ENCODE results near the gene MBD6. TPM values are rescaled to one million over a fixed set of nuclear protein-coding genes. Genes with fewer than 3 reads are reported as not detected.

MBD6 gene
- total RNA-seq, 2 experiments from 2014 or later: 71.7 to 73.4 TPM

GRCh38 chr12:57539134-57539768, 16.6 kb downstream of the MBD6 start:
- Mint-ChIP-seq H3K4me3 (no peak overlapping the region), H3K36me3 (ENCODE audit: low read depth) (peaks cover 61% of the 10 kb centered on the region), H3K27ac (no peak overlapping the region), H3K27me3 (no peaks in the 10 kb centered on the region), H3K9me3 (no peaks in the 10 kb centered on the region), H3K4me1 (peaks cover 12% of the 10 kb centered on the region)
- ChIA-PET POLR2A (no interaction called here), CTCF (interaction anchor here (2.3 kb wide), 1 partner anchor 81 kb away, joined by 9 read pairs; no protein-coding TSS in a partner anchor)
- DNase-seq: no peak

GRCh38 chr12:57541001-57541400, 18.4 kb downstream of the MBD6 start:
- Mint-ChIP-seq H3K27me3 (no peaks in the 10 kb centered on the region), H3K27ac (no peak overlapping the region), H3K9me3 (no peaks in the 10 kb centered on the region), H3K4me3 (no peak overlapping the region), H3K36me3 (ENCODE audit: low read depth) (peaks cover 58% of the 10 kb centered on the region), H3K4me1 (peaks cover 26% of the 10 kb centered on the region)
- DNase-seq: no peak
- CTCF ChIA-PET: no interaction called here
- POLR2A ChIA-PET: no interaction called here

GRCh38 chr12:57541717-57542116, 19.1 kb downstream of the MBD6 start:
- no peak overlapping the region for H3K4me3 Mint-ChIP-seq
- H3K4me1 Mint-ChIP-seq: peaks cover 31% of the 10 kb centered on the region
- no peaks in the 10 kb centered on the region for H3K9me3 Mint-ChIP-seq
- H3K27me3 Mint-ChIP-seq: no peaks in the 10 kb centered on the region
- H3K27ac Mint-ChIP-seq: no peak overlapping the region
- DNase-seq: no peak
- H3K36me3 Mint-ChIP-seq (ENCODE audit: low read depth): peaks cover 60% of the 10 kb centered on the region
- ChIA-PET POLR2A (no interaction called here), CTCF (no interaction called here)

GRCh38 chr12:57543581-57543980, 21.0 kb downstream of the MBD6 start:
- CTCF ChIA-PET: interaction anchor here (0.8 to 1.7 kb wide), 2 partner anchors 81 to 85 kb away, joined by 3 to 4 read pairs; partner anchors contain the start of gene GLI1

GRCh38 chr12:57545809-57546437, 23.3 kb downstream of the MBD6 start:
- DNase-seq: no peak
- H3K4me1 Mint-ChIP-seq: peaks cover 56% of the 10 kb centered on the region
- POLR2A ChIA-PET: interaction anchor here (0.6 to 2.8 kb wide), 16 partner anchors 9 to 858 kb away, joined by 3 to 22 read pairs (median 5); partner anchors contain the start of genes DDIT3, GLI1, MARS1 and MBD6

More at GRCh38 chr12:57543581-57543980, 21.0 kb downstream of the MBD6 start:
- H3K4me3 Mint-ChIP-seq: no peak overlapping the region
- POLR2A ChIA-PET: interaction anchor here (0.8 to 2.3 kb wide), 4 partner anchors 9 to 56 kb away, joined by 3 to 7 read pairs (median 6); partner anchors contain the start of gene MARS1
- DNase-seq: no peak
- peak overlapping the region; percentile 11 for H3K27ac Mint-ChIP-seq
- H3K27me3 Mint-ChIP-seq: peaks cover 4% of the 10 kb centered on the region
- H3K36me3 Mint-ChIP-seq (ENCODE audit: low read depth): peaks cover 51% of the 10 kb centered on the region
- H3K4me1 Mint-ChIP-seq: peaks cover 41% of the 10 kb centered on the region
- H3K9me3 Mint-ChIP-seq: no peaks in the 10 kb centered on the region

GRCh38 chr12:57546438-57547287, 24.0 kb downstream of the MBD6 start, which contains the start of gene DCTN2:
Gene DCTN2, minus strand, starts transcription at chr12:57547192. Its CDS starts 129 bp downstream, at chr12:57547063.
- Mint-ChIP-seq H3K36me3 (ENCODE audit: low read depth) (peaks cover 27% of the 10 kb centered on the region), H3K27ac (peak within 1 kb of the TSS; percentile 91), H3K4me1 (peaks cover 60% of the 10 kb centered on the region), H3K9me3 (no peaks in the 10 kb centered on the region), H3K27me3 (peaks cover 20% of the 10 kb centered on the region), H3K4me3 (peak within 1 kb of the TSS; percentile 99)
- CTCF ChIA-PET: interaction anchor here (0.7 to 2.3 kb wide), 14 partner anchors 10 to 210 kb away, joined by 3 to 16 read pairs (median 3); partner anchors contain the start of gene GLI1
- DNase-seq: peak; percentile 97
- POLR2A ChIA-PET: interaction anchor here (0.6 to 2.8 kb wide), 16 partner anchors 10 to 858 kb away, joined by 3 to 22 read pairs (median 5); partner anchors contain the start of genes ARHGAP9, DDIT3, GLI1 and MBD6

More at GRCh38 chr12:57545809-57546437, 23.3 kb downstream of the MBD6 start:
- H3K4me3 Mint-ChIP-seq: peak overlapping the region; percentile 99
- H3K9me3 Mint-ChIP-seq: no peaks in the 10 kb centered on the region
- CTCF ChIA-PET: interaction anchor here (0.7 to 2.3 kb wide), 9 partner anchors 9 to 211 kb away, joined by 3 to 16 read pairs (median 3); partner anchors contain the start of gene GLI1
- H3K27me3 Mint-ChIP-seq: peaks cover 19% of the 10 kb centered on the region
- peaks cover 32% of the 10 kb centered on the region for H3K36me3 Mint-ChIP-seq (ENCODE audit: low read depth)
- peak overlapping the region; percentile 91 for H3K27ac Mint-ChIP-seq

GRCh38 chr12:57547288-57548012, 24.8 kb downstream of the MBD6 start:
- H3K27me3 Mint-ChIP-seq: peaks cover 20% of the 10 kb centered on the region
- H3K4me1 Mint-ChIP-seq: peaks cover 60% of the 10 kb centered on the region
- DNase-seq: no peak
- POLR2A ChIA-PET: interaction anchor here (0.6 to 2.8 kb wide), 11 partner anchors 9 to 859 kb away, joined by 3 to 22 read pairs (median 5); partner anchors contain the start of genes ARHGAP9, DDIT3, MBD6 and PIP4K2C
- peak overlapping the region; percentile 99 for H3K4me3 Mint-ChIP-seq
- peak overlapping the region; percentile 91 for H3K27ac Mint-ChIP-seq
- no peaks in the 10 kb centered on the region for H3K9me3 Mint-ChIP-seq
- peaks cover 27% of the 10 kb centered on the region for H3K36me3 Mint-ChIP-seq (ENCODE audit: low read depth)
- CTCF ChIA-PET: interaction anchor here (0.6 to 2.3 kb wide), 10 partner anchors 10 to 112 kb away, joined by 3 to 16 read pairs (median 3); partner anchors contain the start of gene GLI1

GRCh38 chr12:57548013-57548315, 25.3 kb downstream of the MBD6 start:
- Mint-ChIP-seq H3K4me1 (peaks cover 58% of the 10 kb centered on the region), H3K27ac (no peak overlapping the region)
- DNase-seq: no peak

GRCh38 chr12:57548488-57548887, 25.9 kb downstream of the MBD6 start:
- Mint-ChIP-seq H3K27me3 (peaks cover 20% of the 10 kb centered on the region), H3K9me3 (no peaks in the 10 kb centered on the region), H3K4me1 (peaks cover 55% of the 10 kb centered on the region), H3K4me3 (no peak overlapping the region), H3K36me3 (ENCODE audit: low read depth) (peaks cover 24% of the 10 kb centered on the region), H3K27ac (no peak overlapping the region)
- POLR2A ChIA-PET: no interaction called here
- CTCF ChIA-PET: no interaction called here
- no peak for DNase-seq

More at GRCh38 chr12:57548013-57548315, 25.3 kb downstream of the MBD6 start:
- Mint-ChIP-seq H3K36me3 (ENCODE audit: low read depth) (peaks cover 27% of the 10 kb centered on the region), H3K9me3 (no peaks in the 10 kb centered on the region), H3K4me3 (no peak overlapping the region), H3K27me3 (peaks cover 20% of the 10 kb centered on the region)
- ChIA-PET CTCF (no interaction called here), POLR2A (no interaction called here)

GRCh38 chr12:57549203-57549908, 26.7 kb downstream of the MBD6 start:
- peaks cover 20% of the 10 kb centered on the region for H3K27me3 Mint-ChIP-seq
- H3K4me3 Mint-ChIP-seq: peak overlapping the region; percentile 55
- H3K9me3 Mint-ChIP-seq: no peaks in the 10 kb centered on the region
- peaks cover 21% of the 10 kb centered on the region for H3K36me3 Mint-ChIP-seq (ENCODE audit: low read depth)
- ChIA-PET CTCF (no interaction called here), POLR2A (no interaction called here)
- peaks cover 48% of the 10 kb centered on the region for H3K4me1 Mint-ChIP-seq
- H3K27ac Mint-ChIP-seq: no peak overlapping the region
- no peak for DNase-seq

GRCh38 chr12:57549909-57550640, 27.5 kb downstream of the MBD6 start, which contains the start of gene KIF5A:
Gene KIF5A, plus strand, starts transcription at chr12:57550044. Its CDS starts 228 bp downstream, at chr12:57550272.
- CTCF ChIA-PET: no interaction called here
- POLR2A ChIA-PET: no interaction called here
- Mint-ChIP-seq H3K27me3 (peaks cover 20% of the 10 kb centered on the region), H3K27ac (no peak within 1 kb of the TSS), H3K4me3 (peak within 1 kb of the TSS; percentile 67), H3K9me3 (no peaks in the 10 kb centered on the region), H3K36me3 (ENCODE audit: low read depth) (peaks cover 17% of the 10 kb centered on the region), H3K4me1 (peaks cover 44% of the 10 kb centered on the region)
- peak; percentile 68 for DNase-seq

Measured in activated CD4-positive, alpha-beta memory T cell treated with anti-CD3 and anti-CD28 coated beads, Interleukin-2, amount 10 ng/mL, durations not matched to agents 7 days and 5 days (primary cell).